ENCODE data around the gene TVP23A. TPM values are rescaled to one million over a fixed set of nuclear protein-coding genes. Genes with fewer than 3 reads are reported as not detected.

The TVP23A gene
- polyA plus RNA-seq (2012; ENCODE audit: insufficient read depth, insufficient read length), result not detected

- no peak for DNase-seq (ENCODE audit: low read depth, low spot score)
- H3K4me3 ChIP-seq (ENCODE audit: low read length), result no peak within 1 kb of the TSS
These were observed at the start of gene TVP23A for GRCh38 chr16:10817963-10818941. Gene TVP23A, minus strand, starts transcription at chr16:10818794. Its CDS starts 301 bp downstream, at chr16:10818493.

GRCh38 chr16:10868104-10868595, 49.6 kb upstream of the TVP23A start:
- DNase-seq (ENCODE audit: low read depth, low spot score), result no peak
- no peak overlapping the region for H3K4me3 ChIP-seq (ENCODE audit: low read length)

GRCh38 chr16:10867199-10867598, 48.6 kb upstream of the TVP23A start:
- no peak overlapping the region for H3K4me3 ChIP-seq (ENCODE audit: low read length)
- DNase-seq (ENCODE audit: low read depth, low spot score), result no peak

- DNase-seq (ENCODE audit: low read depth, low spot score), result no peak
- no peak overlapping the region for H3K4me3 ChIP-seq (ENCODE audit: low read length)
These were observed 47.7 kb upstream of the TVP23A start for GRCh38 chr16:10865991-10866966.

GRCh38 chr16:10862438-10862837, 43.8 kb upstream of the TVP23A start:
- no peak for DNase-seq (ENCODE audit: low read depth, low spot score)
- H3K4me3 ChIP-seq (ENCODE audit: low read length), result no peak overlapping the region

GRCh38 chr16:10859658-10860057, 41.1 kb upstream of the TVP23A start:
- no peak overlapping the region for H3K4me3 ChIP-seq (ENCODE audit: low read length)
- no peak for DNase-seq (ENCODE audit: low read depth, low spot score)

GRCh38 chr16:10859020-10859419, 40.4 kb upstream of the TVP23A start:
- no peak for DNase-seq (ENCODE audit: low read depth, low spot score)
- H3K4me3 ChIP-seq (ENCODE audit: low read length), result no peak overlapping the region

- no peak for DNase-seq (ENCODE audit: low read depth, low spot score)
- H3K4me3 ChIP-seq (ENCODE audit: low read length), result no peak overlapping the region
These were observed 39.6 kb upstream of the TVP23A start for GRCh38 chr16:10858203-10858602.

GRCh38 chr16:10856042-10856441, 37.4 kb upstream of the TVP23A start:
- no peak overlapping the region for H3K4me3 ChIP-seq (ENCODE audit: low read length)
- no peak for DNase-seq (ENCODE audit: low read depth, low spot score)

GRCh38 chr16:10852948-10853347, 34.4 kb upstream of the TVP23A start:
- H3K4me3 ChIP-seq (ENCODE audit: low read length), result no peak overlapping the region
- DNase-seq (ENCODE audit: low read depth, low spot score), result no peak

- no peak overlapping the region for H3K4me3 ChIP-seq (ENCODE audit: low read length)
- no peak for DNase-seq (ENCODE audit: low read depth, low spot score)
These were observed 33.7 kb upstream of the TVP23A start for GRCh38 chr16:10852286-10852685.

GRCh38 chr16:10851512-10851911, 32.9 kb upstream of the TVP23A start:
- no peak overlapping the region for H3K4me3 ChIP-seq (ENCODE audit: low read length)
- DNase-seq (ENCODE audit: low read depth, low spot score), result no peak

- no peak for DNase-seq (ENCODE audit: low read depth, low spot score)
- no peak overlapping the region for H3K4me3 ChIP-seq (ENCODE audit: low read length)
These were observed 31.9 kb upstream of the TVP23A start for GRCh38 chr16:10850478-10850850.

- H3K4me3 ChIP-seq (ENCODE audit: low read length), result no peak overlapping the region
- no peak for DNase-seq (ENCODE audit: low read depth, low spot score)
These were observed 31.3 kb upstream of the TVP23A start for GRCh38 chr16:10849736-10850477.

GRCh38 chr16:10847176-10847575, 28.6 kb upstream of the TVP23A start:
- no peak overlapping the region for H3K4me3 ChIP-seq (ENCODE audit: low read length)
- no peak for DNase-seq (ENCODE audit: low read depth, low spot score)

GRCh38 chr16:10846213-10846998, 27.8 kb upstream of the TVP23A start:
- no peak overlapping the region for H3K4me3 ChIP-seq (ENCODE audit: low read length)
- no peak for DNase-seq (ENCODE audit: low read depth, low spot score)

- DNase-seq (ENCODE audit: low read depth, low spot score), result no peak
- no peak overlapping the region for H3K4me3 ChIP-seq (ENCODE audit: low read length)
These were observed 22.1 kb upstream of the TVP23A start for GRCh38 chr16:10840703-10841102.

GRCh38 chr16:10839279-10839666, 20.7 kb upstream of the TVP23A start:
- no peak overlapping the region for H3K4me3 ChIP-seq (ENCODE audit: low read length)
- no peak for DNase-seq (ENCODE audit: low read depth, low spot score)

Data from Jurkat, Clone E6-1 (cell line).